Lower lobe of right lung (tissue), 2 donors: ENCODE results near the gene ARVCF. TPM values are rescaled to one million over a fixed set of nuclear protein-coding genes. Genes with fewer than 3 reads are reported as not detected.

Source experiments
- ATAC-seq, 2 donors: fragments of 200-7000 bp; cut with Tn5 transposase; one replicate each; pipeline ENCODE4 v1.9.1; 2020 to 2022; ENCODE audit warnings: mild to moderate bottlenecking in 2 of 2, moderate library complexity in 2 of 2
- DNase-seq: peaks from one replicate; pipeline ENCODE4 v3.0.0-alpha.2; 2020
- H3K27ac ChIP-seq: fragments of 200-600 bp; one replicate; pipeline ENCODE4 v1.8.0; 2022
- H3K27me3 ChIP-seq: fragments of 200-600 bp; one replicate; pipeline ENCODE4 v1.8.0; 2022; ENCODE audit warnings: low read depth
- H3K36me3 ChIP-seq: fragments of 200-600 bp; one replicate; pipeline ENCODE4 v1.8.0; 2022; ENCODE audit warnings: mild to moderate bottlenecking
- H3K4me1 ChIP-seq: fragments of 200-600 bp; one replicate; pipeline ENCODE4 v1.8.0; 2022
- H3K4me3 ChIP-seq: fragments of 200-600 bp; one replicate; pipeline ENCODE4 v1.8.0; 2022; ENCODE audit warnings: mild to moderate bottlenecking
- H3K9me3 ChIP-seq: fragments of 200-600 bp; one replicate; pipeline ENCODE4 v1.8.0; 2022
- CTCF ChIP-seq: fragments of 200-600 bp; IDR thresholded peaks from one replicate; pipeline ENCODE4 v1.8.0; 2022; ENCODE audit warnings: antibody characterized with exemption, mild to moderate bottlenecking
- intact Hi-C: fragments of 100-400 bp; cut with DNase I; formaldehyde crosslinking; loops from one replicate; pipeline ENCODE4 v1.11.0; 2022
- total RNA-seq: library from RNA; stranded (reverse); fragmentation: NEBNext Ultra II Directional; extraction: Animal tissue kit (Norgen Biotek cat#: 25700); gene quantifications from one replicate; pipeline ENCODE4 v1.2.1, GENCODE V29; 2021
- donor health status: DM: no; HTN: yes; CAD: no; lungs with severe emphysema.

Gene ARVCF
- total RNA-seq, 1 donor from 2014 or later: 16.8 TPM

GRCh38 chr22:19962246-19962908, 54.2 kb downstream of the ARVCF start:
- H3K4me3 ChIP-seq: peak overlapping the region; percentile 35
- intact Hi-C loops: no loop called here
- DNase-seq (peak; percentile 85), ATAC-seq (peak; percentile 71)
- peak overlapping the region; percentile 78 for H3K27ac ChIP-seq
- peaks cover 28% of the 10 kb centered on the region for H3K36me3 ChIP-seq
- peaks cover 33% of the 10 kb centered on the region for H3K4me1 ChIP-seq
- H3K27me3 ChIP-seq: no peaks in the 10 kb centered on the region
- H3K9me3 ChIP-seq: no peaks in the 10 kb centered on the region
- TF ChIP-seq CTCF: peak; percentile 47

GRCh38 chr22:19961868-19962245, 54.8 kb downstream of the ARVCF start:
- no peak for DNase-seq
- intact Hi-C loops: no loop called here
- peaks cover 23% of the 10 kb centered on the region for H3K36me3 ChIP-seq
- ATAC-seq: no peak
- no peak for TF ChIP-seq CTCF
- H3K27ac ChIP-seq: no peak overlapping the region
- no peaks in the 10 kb centered on the region for H3K27me3 ChIP-seq
- peaks cover 33% of the 10 kb centered on the region for H3K4me1 ChIP-seq
- H3K4me3 ChIP-seq: no peak overlapping the region
- H3K9me3 ChIP-seq: no peaks in the 10 kb centered on the region

- TF ChIP-seq CTCF: no peak
- Histone ChIP-seq H3K4me1 (peaks cover 33% of the 10 kb centered on the region), H3K4me3 (no peak overlapping the region), H3K9me3 (no peaks in the 10 kb centered on the region), H3K36me3 (peaks cover 22% of the 10 kb centered on the region), H3K27ac (no peak overlapping the region), H3K27me3 (no peaks in the 10 kb centered on the region)
- ATAC-seq (no peak), DNase-seq (no peak)
- intact Hi-C loops: no loop called here
Measured at GRCh38 chr22:19961201-19961580, 55.4 kb downstream of the ARVCF start.

GRCh38 chr22:19960491-19961200, 56.0 kb downstream of the ARVCF start:
- intact Hi-C loops: no loop called here
- TF ChIP-seq CTCF: no peak
- Histone ChIP-seq H3K27me3 (no peaks in the 10 kb centered on the region), H3K27ac (peak overlapping the region; percentile 6), H3K9me3 (no peaks in the 10 kb centered on the region), H3K4me3 (no peak overlapping the region), H3K36me3 (peaks cover 22% of the 10 kb centered on the region), H3K4me1 (peaks cover 34% of the 10 kb centered on the region)
- peak; percentile 34 for DNase-seq
- no peak for ATAC-seq

- H3K4me1 ChIP-seq: peaks cover 40% of the 10 kb centered on the region
- H3K27ac ChIP-seq: peak overlapping the region; percentile 6
- DNase-seq: peak; percentile 42
- no peak for ATAC-seq
- peak overlapping the region; percentile 38 for H3K4me3 ChIP-seq
- no peaks in the 10 kb centered on the region for H3K9me3 ChIP-seq
- H3K27me3 ChIP-seq: no peaks in the 10 kb centered on the region
- H3K36me3 ChIP-seq: peaks cover 16% of the 10 kb centered on the region
- intact Hi-C loops: no loop called here
- no peak for TF ChIP-seq CTCF
Measured at GRCh38 chr22:19959587-19960490, 56.8 kb downstream of the ARVCF start.
